Fibroblast of the aortic adventitia (primary cell): ENCODE data around the gene RGS1. TPM values are rescaled to one million over a fixed set of nuclear protein-coding genes. Genes with fewer than 3 reads are reported as not detected.

Experiments used
- DNase-seq: peaks from one replicate; pipeline ENCODE4 v3.0.0-alpha.2; 2010; ENCODE audit warnings: low read depth
- H3K4me3 ChIP-seq: 2 replicates; pipeline ENCODE4 v1.5.1; 2011; ENCODE audit warnings: low read depth, mild to moderate bottlenecking, control low read depth, low read length, moderate library complexity
- CTCF ChIP-seq: IDR thresholded peaks from 2 replicates; pipeline ENCODE4 v1.5.1; 2011; ENCODE audit warnings: mild to moderate bottlenecking, low read length, control low read depth, inconsistent platforms; ENCODE audit not compliant: insufficient read depth
- total RNA-seq: library from RNA; depleted of rRNA; stranded (reverse); fragments of >200 nt; gene quantifications from 2 replicates; pipeline ENCODE4 v1.2.3, GENCODE V29; 2012; ENCODE audit warnings: low replicate concordance

Gene RGS1
- total RNA-seq, 1 donor, result not detected

DNA sequence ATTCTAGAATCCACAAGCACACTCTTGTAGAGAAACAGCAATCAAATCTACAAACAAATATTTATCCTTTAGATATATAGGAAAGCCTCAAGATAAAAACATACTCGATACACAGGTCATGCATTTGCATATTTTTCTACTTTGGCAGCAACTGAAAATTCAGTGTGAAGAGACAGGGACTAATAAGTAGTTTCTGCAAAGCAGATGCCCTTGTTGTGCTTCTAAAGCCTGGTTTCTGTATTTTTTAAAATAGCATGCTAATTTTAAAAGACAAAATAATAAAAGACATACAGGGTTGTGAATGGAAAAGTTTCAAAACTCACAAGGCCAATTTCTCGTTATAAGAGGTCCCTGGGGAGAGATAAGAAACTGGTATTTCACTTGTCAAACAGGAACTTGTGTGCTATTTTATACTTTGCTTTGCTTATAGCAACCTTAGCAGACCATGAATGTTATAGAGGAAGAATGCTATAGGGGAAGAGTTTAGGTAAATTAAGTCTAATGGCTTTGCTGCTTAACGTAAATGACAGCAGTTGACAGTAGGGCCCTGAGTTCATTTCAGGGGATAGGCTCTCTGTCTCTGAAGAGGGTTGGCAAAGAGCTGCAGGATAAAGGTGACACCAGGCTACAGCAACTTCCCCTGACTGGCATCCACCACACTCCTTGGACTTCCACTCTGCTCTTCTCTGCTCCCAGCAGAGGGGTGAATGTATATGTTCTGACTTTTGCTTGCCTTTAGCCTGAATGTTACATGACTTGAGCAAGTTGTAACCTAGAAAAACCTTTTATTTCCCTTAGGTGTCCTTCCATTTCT lies 51.0 kb downstream of the RGS1 start:
- no peak for TF ChIP-seq CTCF
- H3K4me3 ChIP-seq, result no peak overlapping the region
- DNase-seq, result peak; percentile 52

GRCh38 chr1:192627901-192628300 lies 52.3 kb downstream of the RGS1 start:
- DNase-seq, result no peak
- no peak overlapping the region for H3K4me3 ChIP-seq
- no peak for TF ChIP-seq CTCF

GRCh38 chr1:192628396-192629057 lies 53.0 kb downstream of the RGS1 start:
- no peak overlapping the region for H3K4me3 ChIP-seq
- no peak for TF ChIP-seq CTCF
- DNase-seq, result no peak

GRCh38 chr1:192629612-192630011 lies 54.0 kb downstream of the RGS1 start:
- DNase-seq, result no peak
- TF ChIP-seq CTCF, result no peak
- H3K4me3 ChIP-seq, result no peak overlapping the region

Other genes with a start within 250 kb of the RGS1 start
- gene RGS13, start 60.4 kb downstream of the RGS1 start, total RNA-seq, result not detected in 2 replicates
- gene RGS2, start 233.3 kb downstream of the RGS1 start, total RNA-seq, result 61.5 and 86.1 TPM in 2 replicates